ENCODE data around the gene VOPP1.
"Not testable (repeated sequence)": the region's sequence is repeated elsewhere in the genome, so short reads cannot be mapped to it uniquely, and the experiment has no call there.

Gene VOPP1

DNA sequence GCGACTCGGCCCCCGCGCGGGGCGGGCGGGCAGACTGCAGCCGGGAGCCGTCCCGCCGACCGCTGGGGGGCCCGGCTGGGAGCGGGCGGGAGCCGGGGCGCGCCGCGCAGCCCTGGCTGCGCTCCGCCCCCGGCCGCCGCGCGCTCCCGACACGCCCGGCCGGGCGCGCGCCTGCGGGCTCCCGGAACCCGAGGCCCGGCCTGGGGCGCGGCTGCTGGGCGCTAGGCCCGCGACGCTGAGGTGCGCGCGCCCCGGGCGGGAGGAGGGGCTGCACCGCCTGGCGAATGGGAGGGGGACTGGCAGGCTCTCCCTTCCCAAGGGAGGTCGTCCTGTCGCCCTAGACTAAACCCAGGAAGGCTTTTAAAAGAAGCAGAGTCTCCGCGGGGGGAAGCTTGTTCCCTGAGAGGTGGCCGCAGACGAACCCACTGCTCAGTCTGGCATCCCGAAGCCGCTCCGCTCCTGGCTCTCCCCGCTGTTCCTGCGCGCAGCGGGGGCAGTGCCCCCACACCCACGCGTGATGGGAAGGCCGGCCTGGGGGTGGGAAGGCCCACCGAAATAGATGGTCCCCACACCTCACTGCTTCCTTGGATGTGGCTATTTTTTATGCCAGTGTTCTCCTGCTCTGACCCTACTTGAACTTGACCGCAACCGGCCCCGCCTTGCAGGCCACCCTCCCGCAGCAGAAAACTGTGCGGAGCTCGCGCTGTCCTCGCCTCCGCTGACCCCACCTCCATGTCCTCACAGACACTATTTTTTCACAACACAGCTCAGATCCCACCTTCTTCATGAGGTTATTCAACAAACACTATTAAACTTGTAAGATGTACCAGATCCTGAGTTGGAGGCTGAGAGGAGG, at the start of gene VOPP1:
TSS of gene VOPP1 (minus strand) at position 125 of the 856 bp plus-strand sequence. CDS start 178 bp downstream, outside the sequence.
- peak; percentile 55 to 59 for DNase-seq

GRCh38 chr7:55618913-55619312, 46.6 kb upstream of the VOPP1 start:
- no peak for DNase-seq

- not testable (repeated sequence) for DNase-seq
Observed at GRCh38 chr7:55614365-55615064, 42.2 kb upstream of the VOPP1 start.

- not testable (repeated sequence) for DNase-seq
Observed at GRCh38 chr7:55609726-55610125, 37.4 kb upstream of the VOPP1 start.

- not testable (repeated sequence) for DNase-seq
Observed at GRCh38 chr7:55605661-55606060, 33.4 kb upstream of the VOPP1 start.

DNA sequence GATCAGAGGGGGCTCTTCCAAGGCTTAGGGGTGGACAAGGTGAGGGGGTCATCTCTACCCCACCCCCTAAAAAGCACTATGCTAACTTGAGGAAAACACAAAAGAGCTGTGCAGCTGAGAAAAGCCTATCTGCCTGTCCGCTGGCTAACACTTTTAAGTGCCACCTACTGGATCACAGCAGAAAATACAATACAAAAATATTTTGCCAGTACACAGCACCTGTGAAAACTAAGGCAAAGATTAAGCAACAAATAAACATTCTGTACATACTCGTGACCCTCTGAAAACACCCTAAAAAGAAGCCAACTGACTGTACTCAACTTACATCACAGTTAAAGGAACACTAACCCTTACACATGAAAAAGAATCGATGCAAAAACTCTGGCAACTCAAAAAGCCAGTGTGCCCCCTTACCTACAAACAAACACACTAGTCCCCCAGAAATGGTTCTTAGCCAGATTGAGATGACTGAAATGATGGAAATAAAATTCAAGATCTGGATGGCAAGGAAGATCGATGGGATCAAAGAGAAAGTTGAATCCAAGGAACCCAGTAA, 25.7 kb upstream of the VOPP1 start:
- DNase-seq, result peak in 1 of 2 donors; percentile 48

DNA sequence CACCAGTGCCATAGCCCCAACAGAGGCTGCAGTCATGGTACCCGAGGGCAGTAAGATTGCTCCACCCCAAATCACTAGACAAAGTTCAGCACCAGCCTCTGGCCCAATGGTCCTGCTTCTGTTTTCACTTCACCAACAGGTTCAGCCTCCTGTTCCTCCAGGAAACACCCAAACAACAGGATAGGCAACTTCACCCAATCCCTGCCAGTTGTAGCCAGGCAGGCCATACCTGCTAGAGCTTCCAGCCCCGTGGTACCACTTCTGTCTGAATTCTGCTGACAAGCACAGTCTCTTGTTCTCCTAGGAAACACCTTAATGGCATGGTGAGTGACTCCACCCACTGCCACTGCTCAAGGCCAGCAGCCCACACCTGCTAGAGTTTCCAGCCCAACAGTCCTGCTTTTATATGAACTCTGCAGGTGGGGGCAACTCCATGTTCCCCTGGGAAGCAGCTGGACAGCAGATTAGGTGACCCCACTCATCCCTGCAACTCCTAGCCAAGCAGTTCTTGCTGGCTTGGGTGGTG, 25.0 kb upstream of the VOPP1 start:
- not testable (repeated sequence) for DNase-seq

DNA sequence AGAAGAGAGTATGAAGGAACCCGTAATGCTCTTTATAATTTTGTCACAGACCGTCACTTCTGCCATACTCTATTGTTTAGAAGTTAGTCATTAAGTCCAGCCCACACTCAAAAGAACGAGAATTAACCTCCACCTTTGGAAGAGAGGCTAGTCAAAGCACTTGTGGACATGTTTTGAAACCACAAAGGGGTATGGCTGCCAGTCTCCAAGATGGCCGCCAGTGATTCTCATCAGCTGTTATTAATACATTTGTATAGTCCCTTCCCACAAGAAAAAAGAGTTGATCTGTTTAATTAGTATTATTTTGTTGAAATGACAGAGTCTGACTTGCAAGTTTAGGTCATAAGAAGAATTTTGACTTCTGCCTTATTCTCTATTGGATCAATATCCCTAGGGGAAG, 23.2 kb upstream of the VOPP1 start:
- DNase-seq, result no peak

GRCh38 chr7:55594870-55595269, 22.6 kb upstream of the VOPP1 start:
- no peak for DNase-seq

DNA sequence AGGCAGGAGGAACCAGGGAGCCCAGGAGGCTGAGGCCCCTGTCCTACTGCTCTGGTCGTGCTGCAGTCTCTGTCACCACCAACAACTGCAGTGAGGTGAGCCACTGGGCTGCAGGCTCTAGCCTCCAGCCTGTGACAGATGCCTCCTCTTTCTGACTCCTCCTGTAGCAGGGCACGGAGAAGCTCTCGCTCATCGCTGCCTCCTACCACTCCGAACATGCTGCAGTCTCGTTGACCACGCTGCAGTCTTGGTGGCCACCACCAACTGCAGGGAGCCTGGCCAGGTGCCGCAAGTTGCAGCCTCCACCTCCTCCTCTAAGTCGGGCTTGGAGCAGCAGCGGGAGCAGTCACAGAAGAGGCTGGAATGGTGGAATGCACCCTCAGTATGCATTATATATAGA, 22.1 kb upstream of the VOPP1 start:
- DNase-seq, result no peak

GRCh38 chr7:55593515-55594318, 21.4 kb upstream of the VOPP1 start:
- DNase-seq, result peak; percentile 55 to 61

DNA sequence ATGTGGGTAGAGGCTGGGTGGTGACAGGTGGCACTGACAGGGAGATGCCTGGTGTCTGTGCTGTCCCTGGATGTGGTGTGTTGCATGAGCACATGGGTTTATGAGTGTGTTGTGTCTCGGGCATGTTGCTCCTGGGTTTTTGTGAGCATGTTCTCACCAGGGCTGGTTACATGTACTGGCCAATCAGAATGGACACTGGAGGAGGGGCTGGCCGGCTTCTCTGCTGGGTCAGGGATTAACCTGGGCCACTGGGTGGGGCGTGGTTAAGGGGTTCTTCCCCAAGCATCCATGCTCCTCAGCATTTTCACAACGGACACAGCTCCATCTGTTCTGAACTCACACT, 20.8 kb upstream of the VOPP1 start:
- no peak for DNase-seq

DNA sequence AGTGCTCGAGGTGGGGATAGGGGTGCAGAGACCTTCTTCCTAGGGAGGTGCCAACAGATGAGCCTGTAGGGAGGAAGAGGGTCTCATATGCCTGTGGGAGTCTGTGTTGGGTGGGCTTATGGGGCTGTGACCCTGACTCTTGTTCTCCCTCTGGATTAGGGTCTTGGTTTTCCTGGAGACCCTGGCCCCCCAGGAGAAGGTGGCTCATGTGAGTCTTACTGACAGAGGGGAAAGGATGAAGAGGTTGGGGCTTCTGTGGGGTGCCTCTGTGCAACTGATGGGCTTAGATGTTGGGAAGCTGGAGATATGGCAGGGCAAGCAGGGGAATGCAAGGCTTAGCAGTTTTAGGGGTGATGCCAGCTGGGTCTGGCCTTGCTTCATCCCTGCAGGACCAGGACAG, 20.2 kb upstream of the VOPP1 start:
- DNase-seq, result no peak

- no peak for DNase-seq
Observed at GRCh38 chr7:55591282-55591931, 19.1 kb upstream of the VOPP1 start.

DNA sequence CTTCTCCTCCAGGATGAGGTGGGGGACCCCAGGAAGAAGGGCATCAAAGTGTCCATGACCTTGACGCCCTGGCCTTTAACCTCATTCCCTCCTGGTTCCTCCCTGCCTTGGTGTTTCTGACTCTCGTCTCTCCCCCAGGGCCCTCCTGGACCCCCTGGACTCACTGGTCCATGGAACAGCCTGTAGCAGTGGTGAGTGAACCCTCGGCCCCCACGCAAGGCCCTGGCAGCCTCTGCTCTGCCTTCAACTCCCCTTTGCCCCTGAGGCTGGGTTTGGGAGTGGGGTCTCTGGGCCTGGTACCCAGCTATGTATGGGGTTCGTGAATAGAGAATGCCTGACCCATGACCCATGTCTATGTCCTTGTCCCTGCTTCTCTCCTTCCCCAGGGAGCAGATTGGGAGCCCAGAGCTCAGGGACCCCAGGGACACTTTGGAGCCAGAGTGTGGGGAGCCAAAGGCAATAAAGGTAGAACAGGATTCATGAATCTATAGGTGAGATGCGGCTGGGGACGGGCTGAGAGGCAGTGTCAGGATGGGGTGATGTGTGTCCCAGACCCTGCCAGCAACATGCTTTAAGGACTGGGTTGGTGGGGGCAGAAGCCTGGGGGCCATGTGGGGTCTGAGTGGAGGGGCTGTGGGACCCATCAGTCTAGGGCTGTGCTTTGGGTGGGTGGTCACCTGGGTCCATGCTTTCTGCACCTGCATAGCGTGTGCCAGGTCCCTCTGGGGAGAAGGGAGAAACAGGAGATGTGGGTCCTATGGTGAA, 18.4 kb upstream of the VOPP1 start:
- DNase-seq, result no peak

GRCh38 chr7:55589905-55590304, 17.6 kb upstream of the VOPP1 start:
- no peak for DNase-seq

- DNase-seq, result no peak
Observed at GRCh38 chr7:55588976-55589604, 16.8 kb upstream of the VOPP1 start.

GRCh38 chr7:55588379-55588699, 16.0 kb upstream of the VOPP1 start:
- DNase-seq, result no peak

DNA sequence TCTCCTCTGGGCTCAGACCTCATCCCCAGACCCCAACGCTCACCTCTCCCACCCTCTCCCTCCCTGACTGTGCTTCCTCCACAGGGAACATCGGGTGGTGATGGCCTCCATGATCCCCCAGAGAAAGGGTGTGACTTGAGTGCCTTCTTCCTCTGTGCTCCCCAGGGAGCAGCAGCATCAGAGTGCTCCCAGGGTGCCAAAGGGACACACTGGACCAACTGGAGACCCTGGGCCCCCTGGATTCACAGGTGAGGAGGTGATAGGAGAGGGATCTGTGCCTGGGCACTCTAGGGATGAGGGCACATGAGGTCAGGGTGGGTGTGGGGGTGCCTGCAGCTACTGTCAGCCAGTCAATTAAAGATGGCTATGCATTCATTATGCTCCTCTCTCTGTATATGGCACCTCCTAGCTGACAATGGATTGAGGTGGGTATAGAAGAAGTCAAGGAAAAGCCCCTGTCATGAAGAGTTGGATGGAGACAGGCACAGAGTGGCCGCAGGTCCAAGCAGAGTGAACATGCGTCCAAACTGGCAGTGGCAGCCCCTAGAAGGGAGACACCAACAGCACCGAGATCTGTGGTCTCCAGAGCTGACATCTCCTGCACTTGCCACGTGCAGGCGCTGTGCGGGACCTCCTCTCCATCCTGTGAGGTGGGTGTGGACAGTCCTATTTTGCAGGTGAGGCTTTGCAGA, 15.5 kb upstream of the VOPP1 start:
- DNase-seq, result no peak

- DNase-seq, result not testable (repeated sequence)
Observed at GRCh38 chr7:55582656-55583055, 10.4 kb upstream of the VOPP1 start.

DNA sequence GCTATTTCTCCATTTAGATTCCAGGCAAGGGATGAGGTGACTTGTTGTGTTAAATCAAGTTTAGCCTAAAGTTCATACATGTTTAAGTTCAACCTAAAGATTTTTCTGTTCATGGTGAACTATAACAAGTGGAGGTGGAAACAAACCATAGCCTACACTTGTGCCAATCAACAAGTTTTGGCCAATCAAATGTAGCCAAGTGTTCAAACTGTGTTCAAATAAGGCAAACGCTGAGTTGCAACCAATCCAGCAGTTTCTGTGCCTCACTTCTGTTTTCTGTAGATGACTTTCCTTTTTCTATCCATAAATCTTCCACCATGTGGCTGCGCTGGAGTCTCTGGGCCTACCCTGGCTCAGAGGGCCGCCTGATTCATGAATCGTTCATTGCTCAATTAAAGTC, 4.5 kb upstream of the VOPP1 start:
- DNase-seq, result no peak
